NCI-H69 (cell line): ENCODE measurements around the gene HIVEP2.

Experiments
- DNase-seq: peaks from one replicate; lab custom pipeline; 2025; lab: John Stamatoyannopoulos, UW

Gene HIVEP2

DNA sequence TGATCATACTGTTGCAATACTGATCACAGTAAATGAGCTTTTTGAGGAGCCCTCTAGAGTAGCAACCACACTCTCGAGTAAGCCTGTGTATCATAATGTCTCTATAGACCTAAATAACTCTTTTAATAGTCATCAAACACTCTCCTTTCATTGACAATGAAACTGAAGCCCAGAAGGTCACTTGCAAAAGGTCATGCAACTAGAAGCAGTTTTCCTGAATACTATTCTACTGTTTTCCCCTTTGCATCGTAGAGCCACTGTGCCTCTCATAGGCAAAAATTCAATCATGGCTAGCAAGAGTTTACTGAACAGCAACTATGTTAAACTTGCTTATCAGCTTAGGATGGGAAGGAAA lies 105.3 kb downstream of the HIVEP2 start:
- no peak for DNase-seq

GRCh38 chr6:142838821-142839685 lies 105.9 kb downstream of the HIVEP2 start:
- DNase-seq = no peak

DNA sequence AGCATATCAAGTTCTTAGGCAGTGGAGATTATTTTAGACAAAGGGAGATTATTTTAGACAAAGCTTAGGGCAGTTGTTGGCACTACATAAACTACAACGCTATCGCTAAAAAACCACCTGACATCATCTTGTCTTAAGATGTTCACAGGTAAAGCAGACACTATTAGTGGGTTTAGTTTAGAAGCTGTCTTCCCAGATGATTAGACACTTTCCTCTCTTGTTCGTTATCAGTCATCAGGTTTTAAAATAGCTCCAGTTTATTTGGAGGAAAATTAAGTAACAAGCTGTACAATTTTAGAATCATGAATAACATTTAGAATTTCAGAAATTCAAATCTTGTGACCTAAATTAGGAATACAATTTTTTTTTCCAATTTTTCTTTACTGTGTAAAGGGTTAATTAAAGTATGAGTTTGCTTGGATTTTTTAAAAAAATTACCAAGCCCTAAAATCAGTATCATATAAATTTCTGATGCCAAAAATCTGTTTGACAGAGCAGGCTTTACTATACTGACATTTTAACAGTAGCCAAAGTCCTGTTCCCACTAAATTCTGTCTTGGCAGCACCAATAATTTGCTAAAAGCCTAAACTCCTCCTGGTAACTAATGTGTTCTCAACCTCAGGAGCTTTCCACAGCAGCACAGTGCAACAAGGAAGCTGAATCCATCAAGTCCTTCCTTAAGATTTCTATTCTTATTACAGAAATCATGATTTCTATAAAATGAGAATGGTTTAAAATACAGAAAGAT lies 109.0 kb downstream of the HIVEP2 start:
- no peak for DNase-seq

DNA sequence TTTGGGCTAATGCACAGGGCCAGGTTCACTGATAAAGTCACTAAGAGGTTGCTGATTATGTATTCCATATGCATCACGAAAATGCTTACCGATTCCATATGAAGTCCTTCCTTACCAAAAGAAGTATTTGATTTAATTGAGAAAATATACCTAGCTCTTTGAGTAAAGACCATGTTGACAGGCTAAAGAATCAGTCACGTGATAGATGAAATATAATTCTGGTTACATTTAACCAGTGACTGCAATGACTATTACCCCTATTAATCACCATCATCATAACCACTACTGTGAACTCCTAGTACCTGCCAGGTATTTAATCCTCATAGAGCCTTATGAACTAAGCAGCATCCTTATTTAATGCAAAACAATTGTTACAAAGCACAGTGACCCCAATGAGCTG lies 110.1 kb downstream of the HIVEP2 start:
- no peak for DNase-seq

GRCh38 chr6:142833798-142834197 lies 111.2 kb downstream of the HIVEP2 start:
- DNase-seq = no peak

DNA sequence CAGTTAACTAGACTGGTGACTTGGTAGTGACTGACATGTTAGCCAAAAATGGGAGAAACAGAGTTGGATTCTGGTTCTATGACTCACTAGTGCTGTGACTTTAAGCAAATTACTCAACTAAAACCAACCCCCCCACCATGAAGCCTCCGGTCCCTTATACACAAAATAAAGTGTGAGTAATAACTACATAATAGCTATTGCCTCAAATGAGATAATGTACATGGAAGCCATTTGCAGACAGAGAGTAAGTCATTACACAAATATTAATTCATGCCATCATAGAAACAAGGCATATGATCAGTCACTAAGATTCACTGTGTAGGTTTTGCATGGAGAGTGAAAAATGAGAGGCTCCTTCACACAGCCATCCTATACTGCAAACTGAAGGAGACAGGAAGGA lies 111.9 kb downstream of the HIVEP2 start:
- DNase-seq = no peak

GRCh38 chr6:142830807-142831206 lies 114.2 kb downstream of the HIVEP2 start:
- no peak for DNase-seq

DNA sequence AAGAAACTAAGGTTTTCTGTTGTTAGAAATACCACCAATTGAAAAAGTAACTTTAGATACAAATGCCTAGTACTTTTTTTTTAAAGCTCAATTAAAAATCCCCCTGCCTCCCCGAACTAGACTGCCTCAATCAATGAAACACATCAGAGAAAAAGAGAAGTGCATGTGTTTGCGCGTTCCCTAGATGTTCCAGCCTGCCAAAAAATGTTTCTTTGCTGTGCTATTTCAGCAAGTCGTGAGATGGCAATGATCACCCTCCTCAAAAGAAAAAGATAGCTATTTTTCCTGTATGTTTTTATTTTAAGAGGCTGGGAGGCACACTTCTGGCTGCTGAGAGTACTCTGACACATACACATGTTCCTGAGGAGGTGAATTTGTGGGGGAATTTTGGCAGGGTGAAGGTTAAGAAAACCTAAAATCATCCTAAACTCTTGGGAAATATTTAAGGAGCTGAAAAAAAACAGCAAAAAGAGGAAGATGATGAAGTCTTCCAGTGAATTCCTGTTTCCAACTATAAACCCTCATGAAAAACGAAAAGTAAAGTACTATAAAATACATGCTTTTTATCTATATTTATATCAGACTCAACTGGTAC lies 114.8 kb downstream of the HIVEP2 start:
- no peak for DNase-seq

DNA sequence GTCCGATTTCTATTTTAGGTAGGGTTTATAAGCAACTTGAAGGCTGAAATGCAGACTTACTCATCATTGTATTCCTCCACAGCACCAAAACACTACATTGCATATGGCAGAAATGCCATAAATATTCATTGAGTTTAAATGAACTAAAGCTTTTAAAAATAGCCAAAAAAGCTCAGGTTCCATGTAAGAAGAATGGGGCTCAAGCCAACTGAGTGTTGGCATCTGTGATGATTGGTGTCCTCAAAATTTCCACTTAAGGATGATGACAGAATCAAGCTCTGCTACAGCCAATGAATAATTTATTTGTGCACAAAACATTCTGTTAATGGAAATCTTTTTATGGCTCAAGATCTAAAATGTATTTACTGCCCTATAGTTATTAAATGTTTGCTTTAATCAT lies 115.4 kb downstream of the HIVEP2 start:
- DNase-seq = no peak

- DNase-seq = no peak
Measured at GRCh38 chr6:142827991-142828390, 117.0 kb downstream of the HIVEP2 start.

- no peak for DNase-seq
Measured at GRCh38 chr6:142827369-142827768, 117.6 kb downstream of the HIVEP2 start.

DNA sequence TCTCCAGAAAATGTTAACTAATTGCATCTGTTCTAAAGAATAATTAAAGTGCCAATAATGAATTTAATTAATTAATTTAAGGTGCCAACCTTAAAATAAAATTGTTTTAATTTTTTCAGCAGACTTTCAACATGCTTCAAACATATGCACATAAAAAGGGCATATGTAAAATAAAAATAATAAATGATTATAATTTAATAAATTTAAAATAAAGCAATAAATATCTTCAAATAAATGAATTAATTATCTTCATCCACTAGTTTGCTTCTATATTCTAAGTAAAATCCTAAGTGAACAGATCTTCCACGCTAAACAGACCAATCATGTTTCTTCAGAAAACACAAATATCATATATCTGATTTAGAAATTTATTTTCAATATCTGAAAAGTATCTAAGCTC lies 119.2 kb downstream of the HIVEP2 start:
- no peak for DNase-seq

- DNase-seq = no peak
Measured at GRCh38 chr6:142824426-142824825, 120.5 kb downstream of the HIVEP2 start.

DNA sequence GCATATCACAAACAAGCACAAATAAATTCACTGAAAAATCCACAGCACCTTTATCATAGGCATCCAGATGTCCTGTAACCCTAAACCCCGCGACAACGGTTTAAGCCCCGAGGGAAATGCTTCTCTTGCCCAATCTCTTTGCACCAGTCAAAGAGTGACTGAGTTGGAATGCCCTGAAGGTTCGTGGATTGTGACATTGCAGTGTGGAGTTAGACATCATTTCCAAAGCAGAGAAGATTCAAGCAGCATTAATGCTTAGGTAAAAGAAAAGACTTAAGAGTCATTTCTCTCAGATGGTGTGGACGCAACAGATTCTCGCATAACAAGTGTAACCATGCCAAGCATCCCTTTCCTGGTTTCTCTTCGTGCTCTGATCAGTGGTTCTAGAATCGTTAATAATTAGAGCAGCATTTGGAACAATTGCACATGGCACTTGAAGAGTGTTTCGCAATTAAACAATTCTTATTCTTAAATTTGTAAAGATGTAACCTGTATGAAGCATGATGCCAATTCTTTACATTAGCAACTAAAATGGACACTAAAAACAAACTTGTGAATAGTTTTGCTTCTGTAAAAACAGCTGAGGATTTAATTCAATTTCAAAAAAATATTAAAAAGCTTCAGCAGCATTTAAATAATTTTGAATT lies 121.6 kb downstream of the HIVEP2 start:
- no peak for DNase-seq

DNA sequence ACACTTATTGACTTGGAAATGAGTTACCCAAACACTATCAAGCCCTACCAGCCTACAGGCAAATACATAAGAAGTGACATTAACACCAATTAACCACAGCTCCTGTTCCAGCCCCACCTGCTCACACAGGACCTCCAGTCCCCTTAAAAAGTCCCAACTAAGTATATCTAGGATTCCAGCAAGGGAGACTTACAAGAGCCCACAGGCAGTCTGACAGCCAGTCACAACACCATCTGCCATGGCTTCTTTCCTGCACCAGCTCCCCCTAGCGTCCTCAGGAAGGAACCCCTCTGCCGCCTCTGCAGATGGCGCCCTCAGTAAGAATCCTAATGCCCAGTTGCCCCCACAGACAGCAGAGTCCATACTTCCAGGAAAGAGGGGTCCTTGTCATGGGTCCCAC lies 122.1 kb downstream of the HIVEP2 start:
- DNase-seq = peak; percentile 69

DNA sequence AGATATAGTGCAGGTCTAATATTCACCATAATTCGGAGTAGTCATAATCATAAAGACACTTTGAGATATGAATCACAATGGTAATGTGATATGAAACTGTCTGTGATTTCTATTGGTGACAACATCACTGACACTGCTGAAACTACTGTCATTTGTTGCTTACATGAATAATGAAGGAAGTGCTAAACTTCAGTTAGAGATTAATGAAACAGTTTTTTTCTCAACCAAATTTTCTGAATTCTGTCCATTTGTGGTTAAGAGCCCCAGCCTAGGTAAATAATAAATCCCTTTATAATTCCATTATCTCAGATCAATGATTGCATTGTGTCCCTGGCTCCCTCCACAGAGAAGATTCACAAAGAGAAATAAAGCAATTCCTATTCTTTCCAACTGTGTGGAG lies 122.6 kb downstream of the HIVEP2 start:
- DNase-seq = no peak

DNA sequence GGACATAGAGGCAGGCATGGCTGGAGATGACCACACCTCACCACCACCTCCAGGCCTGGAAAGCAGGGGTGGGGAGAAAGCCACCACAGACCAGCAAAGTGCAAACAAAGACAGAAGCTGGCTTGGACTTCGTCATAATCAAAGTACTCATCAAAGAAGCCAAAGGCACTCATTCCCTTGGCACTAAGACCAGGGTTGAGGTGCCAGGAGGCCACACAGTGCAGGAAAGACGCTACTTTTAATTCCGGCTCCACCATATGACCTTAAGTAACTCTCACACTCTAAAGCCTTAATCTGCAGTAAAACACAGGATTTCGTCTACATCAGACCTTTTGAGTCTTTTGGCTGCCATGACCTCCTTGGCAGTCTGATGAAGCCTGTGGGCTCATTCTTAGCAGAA lies 123.1 kb downstream of the HIVEP2 start:
- DNase-seq = no peak

GRCh38 chr6:142821164-142821716 lies 123.7 kb downstream of the HIVEP2 start:
- no peak for DNase-seq

DNA sequence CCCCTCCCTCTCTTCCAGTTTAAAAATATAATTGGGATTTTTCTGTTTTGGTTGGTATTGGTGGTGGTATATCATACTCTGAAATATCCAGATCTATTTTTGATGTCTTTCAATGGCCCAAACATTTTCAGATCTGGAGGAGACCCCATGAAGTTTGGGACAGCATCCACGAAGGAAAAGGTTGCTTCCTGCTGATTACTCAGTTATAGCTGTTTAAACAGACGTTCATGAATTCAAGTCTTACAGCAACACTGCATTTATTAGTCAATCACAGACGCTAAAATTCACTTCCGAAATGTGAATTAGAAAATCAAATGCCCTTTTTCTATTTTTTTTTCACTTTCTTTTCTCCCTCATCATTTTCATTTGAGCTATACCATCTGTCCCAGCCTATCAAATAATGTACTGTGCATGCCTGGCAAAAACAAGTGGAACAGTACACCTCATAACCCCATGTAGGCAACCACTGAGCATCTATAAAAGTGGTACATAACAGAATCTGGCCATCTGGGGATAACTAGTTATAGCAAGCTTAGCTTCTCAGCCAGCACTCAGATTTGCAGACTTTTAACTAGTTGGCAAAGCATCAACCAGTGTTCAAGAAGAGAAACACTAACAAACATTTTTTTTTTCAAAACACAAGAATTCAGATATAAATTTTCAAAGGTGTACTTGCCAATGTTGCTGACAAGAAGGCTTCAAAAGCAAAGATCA lies 124.5 kb downstream of the HIVEP2 start:
- no peak for DNase-seq

- no peak for DNase-seq
Measured at GRCh38 chr6:142819603-142820337, 125.2 kb downstream of the HIVEP2 start.

- DNase-seq = no peak
Measured at GRCh38 chr6:142816486-142816885, 128.5 kb downstream of the HIVEP2 start.
